D721Med (cell line): ENCODE results near the gene DAZAP1.

Source experiments
- DNase-seq: peaks from one replicate; pipeline ENCODE4 v3.0.0; 2011; ENCODE audit warnings: low spot score; ENCODE audit not compliant: insufficient read length
- FAIRE-seq: peaks from 2 replicates; lab custom pipeline; 2011; peaks lifted over from hg19 to GRCh38; lab: Jason Lieb, UNC
- TF ChIP-seq, protein P1 (sequence below): IDR thresholded peaks from 2 replicates; pipeline ENCODE4 v1.5.1; 2012; ENCODE audit warnings: mild to moderate bottlenecking, control low read depth; ENCODE audit not compliant: insufficient read depth; ENCODE audit errors: missing control alignments

DAZAP1 gene

DNA sequence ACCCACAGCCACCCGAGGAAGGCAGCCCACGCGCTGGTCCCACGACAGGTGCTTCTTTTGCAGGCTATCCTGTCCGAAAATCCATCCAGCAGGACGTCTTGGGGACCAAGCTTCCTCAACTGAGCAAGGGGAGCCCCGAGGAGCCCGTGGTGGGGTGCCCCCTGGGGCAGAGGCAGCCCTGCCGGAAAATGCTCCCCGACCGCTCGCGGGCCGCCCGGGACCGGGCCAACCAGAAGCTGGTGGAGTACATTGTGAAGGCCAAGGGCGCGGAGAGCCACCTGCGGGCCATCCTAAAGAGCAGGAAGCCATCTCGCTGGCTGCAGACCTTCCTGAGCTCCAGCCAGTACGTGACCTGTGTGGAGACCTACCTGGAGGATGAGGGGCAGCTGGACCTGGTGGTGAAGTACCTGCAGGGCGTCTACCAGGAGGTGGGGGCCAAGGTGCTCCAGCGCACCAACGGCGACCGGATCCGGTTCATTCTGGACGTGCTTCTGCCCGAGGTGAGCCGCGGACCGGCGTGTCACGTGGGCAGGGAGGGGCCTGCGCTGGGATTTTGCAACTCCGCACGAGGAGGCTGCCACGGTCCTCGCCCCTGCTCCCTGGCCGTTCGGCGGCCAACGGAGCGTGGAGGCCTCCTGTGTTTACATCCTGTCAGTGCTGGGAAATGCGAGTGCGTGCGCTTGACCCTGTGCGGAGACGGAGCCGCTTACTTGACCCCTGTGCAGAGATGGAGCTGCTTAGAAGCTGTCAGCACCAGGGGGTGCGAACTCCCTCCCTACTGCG lies 36.6 kb upstream of the DAZAP1 start:
- DNase-seq (no peak), FAIRE-seq (no peak)
- TF ChIP-seq, protein P1, sequence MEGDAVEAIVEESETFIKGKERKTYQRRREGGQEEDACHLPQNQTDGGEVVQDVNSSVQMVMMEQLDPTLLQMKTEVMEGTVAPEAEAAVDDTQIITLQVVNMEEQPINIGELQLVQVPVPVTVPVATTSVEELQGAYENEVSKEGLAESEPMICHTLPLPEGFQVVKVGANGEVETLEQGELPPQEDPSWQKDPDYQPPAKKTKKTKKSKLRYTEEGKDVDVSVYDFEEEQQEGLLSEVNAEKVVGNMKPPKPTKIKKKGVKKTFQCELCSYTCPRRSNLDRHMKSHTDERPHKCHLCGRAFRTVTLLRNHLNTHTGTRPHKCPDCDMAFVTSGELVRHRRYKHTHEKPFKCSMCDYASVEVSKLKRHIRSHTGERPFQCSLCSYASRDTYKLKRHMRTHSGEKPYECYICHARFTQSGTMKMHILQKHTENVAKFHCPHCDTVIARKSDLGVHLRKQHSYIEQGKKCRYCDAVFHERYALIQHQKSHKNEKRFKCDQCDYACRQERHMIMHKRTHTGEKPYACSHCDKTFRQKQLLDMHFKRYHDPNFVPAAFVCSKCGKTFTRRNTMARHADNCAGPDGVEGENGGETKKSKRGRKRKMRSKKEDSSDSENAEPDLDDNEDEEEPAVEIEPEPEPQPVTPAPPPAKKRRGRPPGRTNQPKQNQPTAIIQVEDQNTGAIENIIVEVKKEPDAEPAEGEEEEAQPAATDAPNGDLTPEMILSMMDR: no peak

DNA sequence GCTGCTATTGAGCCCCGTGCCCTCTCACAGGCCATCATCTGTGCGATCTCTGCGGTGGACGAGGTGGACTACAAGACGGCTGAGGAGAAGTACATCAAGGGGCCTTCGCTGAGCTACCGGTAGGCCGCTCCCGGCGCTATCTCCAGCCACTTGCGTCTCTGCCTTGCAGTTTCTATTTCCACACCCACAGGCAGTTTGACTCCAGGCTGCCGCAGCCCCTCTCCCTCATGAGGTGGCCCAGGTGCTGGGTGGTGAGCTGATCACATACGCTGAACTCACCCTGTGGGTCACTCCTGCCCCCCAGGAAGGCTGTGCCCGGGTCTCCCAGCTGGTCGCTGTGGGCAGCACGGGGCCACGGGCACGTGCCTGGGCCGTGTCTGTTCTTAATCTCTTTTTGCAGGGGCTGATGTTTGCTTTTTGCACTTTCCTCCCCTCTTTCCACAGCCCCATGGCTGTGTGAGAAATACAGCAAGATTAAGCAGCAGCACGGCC lies 34.3 kb upstream of the DAZAP1 start:
- TF ChIP-seq, protein P1: no peak
- DNase-seq (no peak), FAIRE-seq (no peak)

DNA sequence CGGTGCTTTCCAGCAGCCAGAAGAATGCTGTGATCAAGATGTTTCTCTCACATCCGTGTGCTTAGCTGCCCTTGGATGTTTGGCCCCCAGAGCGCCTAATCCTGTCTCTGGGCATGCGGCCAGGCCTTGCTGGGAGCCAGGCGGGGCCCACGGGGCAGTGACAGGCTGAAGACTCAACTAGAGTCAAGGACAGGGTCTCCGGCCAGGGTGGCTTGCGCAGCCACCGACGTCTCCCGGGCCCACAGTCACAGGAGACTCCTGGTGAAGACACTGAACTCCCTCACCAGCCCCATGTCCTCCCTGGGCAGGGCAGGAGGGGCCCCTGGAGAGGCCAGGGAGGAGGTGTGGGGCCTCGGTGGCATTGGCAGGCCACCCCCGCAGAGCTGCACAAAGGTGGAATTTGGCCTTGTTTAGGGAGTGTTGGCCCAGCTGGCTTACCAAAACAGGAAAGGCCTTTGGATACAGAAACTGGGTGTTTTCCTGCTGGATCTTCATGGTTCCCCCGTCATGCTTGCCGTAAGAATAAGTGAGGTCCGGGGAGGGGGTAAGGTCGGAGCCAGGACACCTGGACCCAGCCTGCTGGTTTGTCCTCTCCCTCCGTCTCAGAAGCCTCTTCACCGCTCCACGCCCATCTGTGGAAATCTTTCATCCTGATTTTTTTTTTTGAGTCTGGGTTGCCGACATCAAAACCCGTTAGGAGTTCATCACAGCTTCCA lies 33.7 kb upstream of the DAZAP1 start:
- FAIRE-seq: no peak
- DNase-seq: no peak
- TF ChIP-seq, protein P1: no peak

DNA sequence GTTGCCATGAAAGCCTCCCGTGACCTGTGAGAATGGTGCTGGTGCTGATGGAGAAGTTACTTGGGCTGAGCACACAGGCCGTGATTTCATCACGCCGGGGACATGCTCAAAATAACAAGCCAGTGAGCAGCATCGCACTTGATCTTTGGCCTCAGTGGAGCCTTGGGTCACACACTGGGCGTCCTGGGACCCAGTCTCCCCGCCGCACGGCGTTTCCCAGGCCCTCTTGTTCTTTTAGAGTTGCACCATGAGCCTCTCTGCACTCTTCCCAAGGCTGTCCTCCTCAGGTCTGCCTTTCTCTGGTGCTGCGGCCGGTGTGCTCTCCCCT lies 33.2 kb upstream of the DAZAP1 start:
- no peak for FAIRE-seq
- DNase-seq: no peak

DNA sequence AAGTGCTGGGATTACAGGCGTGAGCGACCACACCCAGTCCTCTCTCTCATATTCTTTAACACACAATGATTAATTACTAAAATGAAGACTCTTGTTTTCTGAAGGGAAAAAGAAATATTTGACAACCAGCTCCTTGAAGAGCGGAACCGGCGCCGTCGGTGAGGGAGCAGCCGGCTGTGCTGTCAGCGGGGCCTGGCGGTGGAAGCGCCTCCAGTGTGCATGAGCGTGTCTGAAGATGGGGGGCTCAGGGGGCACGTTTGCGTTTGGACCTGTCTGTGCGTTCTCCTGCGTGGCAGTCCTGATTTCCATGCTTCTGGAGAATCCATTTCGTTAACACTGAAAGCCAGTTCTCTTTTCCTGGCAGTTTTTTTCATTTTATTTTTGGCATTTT lies 31.0 kb upstream of the DAZAP1 start:
- TF ChIP-seq, protein P1: no peak
- FAIRE-seq (no peak), DNase-seq (no peak)

More for the DNA sequence above, 33.2 kb upstream of the DAZAP1 start:
- TF ChIP-seq, protein P1: no peak

DNA sequence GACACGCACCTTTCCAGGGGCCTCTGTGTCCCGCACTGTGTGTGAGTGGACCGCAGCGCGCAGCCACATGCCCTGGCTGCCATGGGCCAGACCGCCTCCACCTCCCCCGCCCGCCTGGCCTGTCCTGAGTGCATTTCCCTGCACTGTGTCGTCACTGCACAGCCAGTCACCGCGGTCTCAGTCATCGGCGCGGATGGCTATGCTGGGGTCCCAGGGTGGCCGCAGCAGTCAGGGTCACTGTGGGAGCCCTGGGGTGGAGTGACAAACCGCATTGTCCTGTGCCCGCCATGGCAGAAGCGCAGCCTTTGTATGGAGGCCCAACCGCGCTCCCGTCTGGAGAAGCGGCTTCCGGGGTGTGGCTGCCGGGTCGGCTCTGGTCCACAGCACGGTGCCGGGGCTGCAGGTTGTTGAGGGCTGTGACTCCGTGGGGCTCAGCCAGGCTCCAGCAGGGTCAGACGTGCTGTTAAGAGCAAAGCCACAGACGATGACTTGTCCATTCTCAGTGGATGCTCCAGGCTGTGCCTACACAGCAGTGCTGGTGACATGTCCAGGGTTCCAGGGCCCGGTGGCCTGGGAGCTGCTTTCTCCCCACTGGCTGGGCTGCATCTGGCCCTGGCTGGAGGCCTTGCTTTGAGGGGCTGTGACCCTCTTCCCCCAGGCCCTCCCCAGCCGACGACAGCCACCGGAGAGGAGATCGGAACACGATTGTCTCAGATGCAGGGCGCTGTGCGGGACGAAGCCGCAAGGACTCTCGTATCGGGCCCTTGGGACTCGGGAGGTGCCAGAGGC lies 30.0 kb upstream of the DAZAP1 start:
- no peak for FAIRE-seq
- TF ChIP-seq, protein P1: no peak
- DNase-seq: no peak
